Keratinocyte (primary cell): ENCODE results near the gene PALD1. TPM values are rescaled to one million over a fixed set of nuclear protein-coding genes. Genes with fewer than 3 reads are reported as not detected.

Experiments
- DNase-seq: peaks from one replicate; pipeline ENCODE4 v3.0.0-alpha.2; 2011; ENCODE audit warnings: low read depth, missing footprints, low spot score
- FAIRE-seq: peaks from 2 replicates; lab custom pipeline; 2011; peaks lifted over from hg19 to GRCh38; lab: Jason Lieb, UNC
- H2AFZ ChIP-seq: 2 replicates; pipeline ENCODE4 v1.6.0; 2012; ENCODE audit warnings: low read length, control low read depth, inconsistent platforms; ENCODE audit not compliant: control insufficient read depth
- H3K27ac ChIP-seq: 2 replicates; pipeline ENCODE4 v1.5.1; 2011; ENCODE audit warnings: low read length; ENCODE audit not compliant: control insufficient read depth, insufficient read depth
- H3K27me3 ChIP-seq: 3 replicates; pipeline ENCODE4 v1.6.0; 2011; ENCODE audit warnings: low read length; ENCODE audit not compliant: control insufficient read depth, insufficient read depth; ENCODE audit errors: extremely low read depth
- H3K36me3 ChIP-seq, 2 experiments: 2 replicates in 1 of 2; 3 replicates in 1 of 2; pipeline ENCODE4 v1.5.1; 2011; ENCODE audit warnings: low read length in 2 of 2, mild to moderate bottlenecking in 1 of 2; ENCODE audit not compliant: control insufficient read depth in 2 of 2, insufficient read depth in 2 of 2; ENCODE audit errors: extremely low read depth in 1 of 2
- H3K4me1 ChIP-seq: 3 replicates; pipeline ENCODE4 v1.5.1; 2011; ENCODE audit warnings: low read length; ENCODE audit not compliant: control insufficient read depth, insufficient read depth; ENCODE audit errors: extremely low read depth
- H3K4me2 ChIP-seq: 3 replicates; pipeline ENCODE4 v1.6.0; 2011; ENCODE audit warnings: low read depth, low read length; ENCODE audit not compliant: control insufficient read depth, insufficient read depth; ENCODE audit errors: extremely low read depth
- H3K4me3 ChIP-seq, 3 experiments: fragments of 200-600 bp in 1 of 3; sonication (generic) in 1 of 3; 2 replicates in 2 of 3; 3 replicates in 1 of 3; pipeline ENCODE4 v1.5.1; 2011 to 2016; ENCODE audit warnings: low read length in 3 of 3, mild to moderate bottlenecking in 3 of 3, control low read depth in 2 of 3, inconsistent platforms in 1 of 3, low read depth in 1 of 3, mixed read lengths in 1 of 3, mixed run types in 1 of 3, moderate library complexity in 1 of 3; ENCODE audit not compliant: control insufficient read depth in 2 of 3, insufficient read depth in 2 of 3; ENCODE audit errors: extremely low read depth in 1 of 3
- H3K79me2 ChIP-seq: 2 replicates; pipeline ENCODE4 v1.6.0; 2012; ENCODE audit warnings: low read length; ENCODE audit not compliant: control insufficient read depth, insufficient read depth
- H3K9ac ChIP-seq: 3 replicates; pipeline ENCODE4 v1.6.0; 2011; ENCODE audit warnings: low read length; ENCODE audit not compliant: control insufficient read depth, insufficient read depth; ENCODE audit errors: extremely low read depth
- H3K9me1 ChIP-seq: 3 replicates; pipeline ENCODE4 v1.6.0; 2011; ENCODE audit warnings: low read length; ENCODE audit not compliant: control insufficient read depth, insufficient read depth; ENCODE audit errors: extremely low read depth
- H3K9me3 ChIP-seq: 2 replicates; pipeline ENCODE4 v1.5.1; 2012; ENCODE audit warnings: low read depth, low read length; ENCODE audit not compliant: control insufficient read depth
- H4K20me1 ChIP-seq: 3 replicates; pipeline ENCODE4 v1.6.0; 2011; ENCODE audit warnings: low read length; ENCODE audit not compliant: control insufficient read depth, insufficient read depth; ENCODE audit errors: extremely low read depth
- EZH2 ChIP-seq: IDR thresholded peaks from one replicate; pipeline ENCODE4 v1.6.1; 2012; ENCODE audit warnings: inconsistent platforms, mild to moderate bottlenecking, low read length, moderate library complexity
- dilution Hi-C: fragments of 300-500 bp; cut with MboI; formaldehyde crosslinking; loops from one replicate; pipeline ENCODE4 v1.7.0; 2020; ENCODE audit warnings: low sequenced_read_pairs; ENCODE audit not compliant: extremely low pct_ligation_motif_present
- polyA plus RNA-seq, 5 experiments: library from polyadenylated mRNA; depleted of rRNA in 3 of 5; stranded (reverse) in 3 of 5; stranded (forward) in 1 of 5; unstranded in 1 of 5; fragments of >200 nt; gene quantifications; 1 replicate in 1 of 5; 2 replicates in 3 of 5; 3 replicates in 1 of 5; pipeline versions ENCODE4 v1.2.1 to v1.2.3, GENCODE V29; 2011 to 2012; ENCODE audit warnings: missing spikeins in 2 of 5, low read depth in 1 of 5, low replicate concordance in 1 of 5
- TF ChIP-seq, protein P1 (sequence below), 3 experiments: IDR thresholded peaks in 1 of 3; conservative IDR thresholded peaks in 1 of 3; optimal IDR thresholded peaks in 1 of 3; 2 replicates in 2 of 3; 3 replicates in 1 of 3; pipeline versions ENCODE3 to v1.5.1; 2011; ENCODE audit warnings: low read length in 3 of 3, mild to moderate bottlenecking in 3 of 3, moderate library complexity in 2 of 3, control low read depth in 1 of 3, inconsistent platforms in 1 of 3; ENCODE audit not compliant: insufficient read depth in 2 of 3; ENCODE audit errors: extremely low read depth in 1 of 3

Gene PALD1
- polyA plus RNA-seq, 1 donor (not counting 4 experiments of a cell fraction or from before 2014, with no cell fraction given), result 0.83 TPM

DNA sequence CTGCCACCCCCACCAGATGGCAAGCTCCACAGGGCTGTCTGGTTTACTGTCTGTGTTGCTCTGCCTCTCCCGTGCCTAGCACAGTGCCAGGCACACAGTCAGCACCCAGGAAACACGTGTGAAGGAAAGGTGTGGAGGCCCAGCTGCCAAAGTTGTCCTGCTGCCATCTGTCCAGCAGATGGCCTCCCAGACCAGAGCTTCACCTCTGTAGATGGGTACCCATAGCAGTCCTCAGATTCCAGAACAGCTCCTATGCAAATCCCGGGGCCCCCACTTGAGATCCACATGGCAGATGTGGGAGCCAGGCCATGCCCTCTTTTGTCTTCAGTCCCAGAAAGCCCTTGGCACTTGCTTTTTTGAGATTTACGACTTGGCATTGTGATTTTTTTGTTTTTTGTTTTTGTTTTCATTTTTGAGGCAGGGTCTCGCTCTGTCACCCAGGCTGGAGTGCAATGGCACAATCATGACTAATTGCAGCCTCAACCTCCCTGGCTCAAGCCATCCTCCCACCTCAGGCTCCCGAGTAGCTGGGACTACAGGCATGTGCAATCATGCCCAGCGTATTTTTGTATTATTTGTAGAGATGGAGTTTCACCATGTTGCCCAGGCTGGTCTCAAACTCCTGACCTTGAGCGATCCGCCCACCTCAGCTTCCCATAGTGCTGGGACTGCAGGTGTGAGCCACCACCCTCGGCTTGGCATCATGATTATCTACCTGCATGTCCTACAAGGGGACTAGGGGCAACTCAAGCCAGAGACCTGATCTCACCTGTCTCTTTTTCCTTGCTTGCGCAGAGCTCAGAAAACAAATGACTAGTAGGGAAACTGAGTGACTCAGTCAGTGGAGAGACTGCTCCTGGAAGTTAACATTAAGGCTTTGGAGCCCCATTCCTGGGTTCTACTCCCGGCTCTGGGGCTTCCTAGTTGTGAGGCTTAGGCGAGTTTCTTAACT, 16.9 kb upstream of the PALD1 start:
- Histone ChIP-seq H3K4me2 (no peak overlapping the region), H3K9me3 (no peaks in the 10 kb centered on the region), H3K9me1 (no peaks in the 10 kb centered on the region), H3K27ac (no peak overlapping the region), H3K79me2 (no peaks in the 10 kb centered on the region), H3K4me3 (no peak overlapping the region), H4K20me1 (no peaks in the 10 kb centered on the region), H3K36me3 (no peaks in the 10 kb centered on the region), H3K27me3 (peaks cover 46% of the 10 kb centered on the region), H3K4me1 (peaks cover 15% of the 10 kb centered on the region), H3K9ac (no peak overlapping the region), H2AFZ (no peak overlapping the region)
- dilution Hi-C loops, result no loop called here
- no peak for TF ChIP-seq EZH2
- TF ChIP-seq, protein P1, sequence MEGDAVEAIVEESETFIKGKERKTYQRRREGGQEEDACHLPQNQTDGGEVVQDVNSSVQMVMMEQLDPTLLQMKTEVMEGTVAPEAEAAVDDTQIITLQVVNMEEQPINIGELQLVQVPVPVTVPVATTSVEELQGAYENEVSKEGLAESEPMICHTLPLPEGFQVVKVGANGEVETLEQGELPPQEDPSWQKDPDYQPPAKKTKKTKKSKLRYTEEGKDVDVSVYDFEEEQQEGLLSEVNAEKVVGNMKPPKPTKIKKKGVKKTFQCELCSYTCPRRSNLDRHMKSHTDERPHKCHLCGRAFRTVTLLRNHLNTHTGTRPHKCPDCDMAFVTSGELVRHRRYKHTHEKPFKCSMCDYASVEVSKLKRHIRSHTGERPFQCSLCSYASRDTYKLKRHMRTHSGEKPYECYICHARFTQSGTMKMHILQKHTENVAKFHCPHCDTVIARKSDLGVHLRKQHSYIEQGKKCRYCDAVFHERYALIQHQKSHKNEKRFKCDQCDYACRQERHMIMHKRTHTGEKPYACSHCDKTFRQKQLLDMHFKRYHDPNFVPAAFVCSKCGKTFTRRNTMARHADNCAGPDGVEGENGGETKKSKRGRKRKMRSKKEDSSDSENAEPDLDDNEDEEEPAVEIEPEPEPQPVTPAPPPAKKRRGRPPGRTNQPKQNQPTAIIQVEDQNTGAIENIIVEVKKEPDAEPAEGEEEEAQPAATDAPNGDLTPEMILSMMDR (optimal IDR thresholded peaks at IDR 0.05 in 1 of 3, IDR thresholded peaks at IDR 0.05 in 1 of 3, conservative IDR thresholded peaks at IDR 0.05 in 1 of 3; ENCODE audit: extremely low read depth in 1 of 3, insufficient read depth in 2 of 3, low read length in 3 of 3), result peak; percentile 85 to 97 (median 86)
- peak; percentile 58 for FAIRE-seq
- DNase-seq, result no peak

DNA sequence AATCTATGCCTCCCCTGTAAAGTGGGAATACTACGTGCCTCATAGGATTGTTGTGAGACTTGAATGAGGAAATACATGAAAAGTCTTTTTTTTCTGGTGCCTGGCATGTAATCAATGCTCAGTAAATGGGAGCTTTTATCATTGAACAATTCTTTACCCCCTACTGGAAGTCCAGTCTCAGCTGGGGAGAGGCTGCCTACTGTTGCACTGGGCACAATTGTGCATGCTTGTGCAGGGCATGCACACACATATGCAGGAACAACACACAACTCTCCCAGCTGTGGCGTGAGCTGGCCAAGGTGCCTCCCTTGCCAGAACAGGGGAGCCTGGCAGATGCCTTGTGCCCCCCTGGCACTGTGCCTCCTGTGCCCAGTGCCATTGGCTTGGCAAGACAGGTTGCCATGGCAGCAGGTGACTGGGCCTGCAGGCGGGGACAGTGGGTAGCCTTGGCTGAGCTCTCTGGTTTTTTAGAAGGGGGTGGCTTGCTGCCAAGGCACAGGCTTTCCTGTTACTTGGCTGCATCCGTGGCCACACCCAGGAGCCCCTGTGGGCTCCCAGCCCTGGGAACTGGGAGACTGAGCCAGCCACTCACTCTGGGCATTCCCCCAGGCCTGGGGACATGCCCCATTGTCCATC, 16.1 kb upstream of the PALD1 start:
- H3K27ac ChIP-seq, result no peak overlapping the region
- no peak overlapping the region for H3K4me3 ChIP-seq
- H3K4me2 ChIP-seq, result no peak overlapping the region
- DNase-seq (no peak), FAIRE-seq (no peak)
- H3K36me3 ChIP-seq, result no peaks in the 10 kb centered on the region
- no peaks in the 10 kb centered on the region for H3K79me2 ChIP-seq
- H3K9ac ChIP-seq, result no peak overlapping the region
- no peaks in the 10 kb centered on the region for H3K9me3 ChIP-seq
- no peaks in the 10 kb centered on the region for H3K9me1 ChIP-seq
- H3K27me3 ChIP-seq, result peaks cover 46% of the 10 kb centered on the region
- peaks cover 15% of the 10 kb centered on the region for H3K4me1 ChIP-seq
- no peak overlapping the region for H2AFZ ChIP-seq
- H4K20me1 ChIP-seq, result no peaks in the 10 kb centered on the region
- dilution Hi-C loops, result no loop called here
- TF ChIP-seq EZH2, result no peak
- TF ChIP-seq, protein P1 (optimal IDR thresholded peaks at IDR 0.05 in 1 of 3, IDR thresholded peaks at IDR 0.05 in 1 of 3, conservative IDR thresholded peaks at IDR 0.05 in 1 of 3; ENCODE audit: extremely low read depth in 1 of 3, insufficient read depth in 2 of 3, low read length in 3 of 3), result no peak
